Dendritic cell treated with granulocyte-macrophage colony-stimulating factor and Interleukin-4, amounts not matched to agents 40 ng/mL and 50 ng/mL, for 4 days (primary cell): ENCODE measurements around the gene BBS10.

Experiments used
- H3K27ac Mint-ChIP-seq: one replicate; pipeline ENCODE4 v1.8.0; 2022; ENCODE audit warnings: mild to moderate bottlenecking, mixed read lengths
- H3K27me3 Mint-ChIP-seq: one replicate; pipeline ENCODE4 v1.8.0; 2022; ENCODE audit warnings: mild to moderate bottlenecking, mixed read lengths
- H3K36me3 Mint-ChIP-seq: one replicate; pipeline ENCODE4 v1.8.0; 2022; ENCODE audit warnings: low read depth, mixed read lengths
- H3K4me1 Mint-ChIP-seq: one replicate; pipeline ENCODE4 v1.8.0; 2022; ENCODE audit warnings: low read depth, mixed read lengths
- H3K4me3 Mint-ChIP-seq: one replicate; pipeline ENCODE4 v1.8.0; 2022; ENCODE audit warnings: mild to moderate bottlenecking, moderate library complexity, mixed read lengths
- H3K9me3 Mint-ChIP-seq: one replicate; pipeline ENCODE4 v1.8.0; 2022; ENCODE audit warnings: mixed read lengths
- intact Hi-C: fragments of 100-400 bp; cut with micrococcal nuclease; formaldehyde crosslinking; loops from one replicate; pipeline ENCODE4 v1.15.0; 2022

BBS10 gene

GRCh38 chr12:76316468-76316867 lies 31.7 kb downstream of the BBS10 start:
- H3K4me1 Mint-ChIP-seq, result no peaks in the 10 kb centered on the region
- H3K27me3 Mint-ChIP-seq, result peaks cover 3% of the 10 kb centered on the region
- no peak overlapping the region for H3K27ac Mint-ChIP-seq
- no peak overlapping the region for H3K4me3 Mint-ChIP-seq
- intact Hi-C loops, result no loop called here
- H3K9me3 Mint-ChIP-seq, result no peaks in the 10 kb centered on the region
- H3K36me3 Mint-ChIP-seq, result no peaks in the 10 kb centered on the region

DNA sequence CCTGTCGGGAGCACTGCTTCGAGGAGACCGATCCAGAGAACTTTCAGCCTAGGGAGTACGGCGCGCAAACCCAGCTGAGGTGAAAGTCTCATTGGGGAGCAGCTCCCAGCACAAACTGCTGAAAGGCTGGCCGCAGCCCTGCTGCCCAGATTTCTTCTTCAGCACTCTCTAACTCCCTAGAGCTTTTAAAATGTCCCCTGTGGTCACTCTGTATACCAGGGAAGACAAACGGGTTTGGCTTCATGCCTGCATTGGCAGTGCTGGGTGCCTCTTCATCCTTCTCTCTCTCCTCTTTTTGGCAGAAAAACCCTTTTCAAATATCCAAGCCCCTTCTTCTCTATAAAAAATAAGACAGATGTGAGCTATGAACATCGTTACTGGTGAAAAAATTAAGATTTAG lies 34.9 kb downstream of the BBS10 start:
- no peak overlapping the region for H3K27ac Mint-ChIP-seq

DNA sequence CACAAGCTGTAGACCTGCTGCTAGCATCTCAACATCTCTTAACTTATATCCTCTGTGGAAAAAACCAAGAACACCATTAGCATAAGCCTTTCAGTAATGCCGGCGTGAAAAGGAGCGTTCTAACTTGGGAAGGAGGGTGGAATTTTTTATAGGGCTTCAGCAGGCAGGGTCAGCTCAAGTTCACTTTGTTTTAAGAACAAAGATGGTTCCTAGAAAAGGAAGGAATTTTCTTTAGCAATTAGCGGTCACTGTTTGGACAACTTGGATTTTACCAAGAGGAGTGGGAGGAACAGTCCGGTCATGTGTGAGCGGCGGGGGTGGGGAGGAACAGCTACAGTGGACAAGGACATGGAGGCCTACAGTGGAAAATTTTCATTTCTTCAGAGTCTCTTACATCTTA lies 35.9 kb downstream of the BBS10 start:
- H3K27ac Mint-ChIP-seq, result no peak overlapping the region
- intact Hi-C loops, result no loop called here
- H3K4me3 Mint-ChIP-seq, result no peak overlapping the region
- H3K27me3 Mint-ChIP-seq, result peaks cover 7% of the 10 kb centered on the region
- H3K36me3 Mint-ChIP-seq, result no peaks in the 10 kb centered on the region
- no peaks in the 10 kb centered on the region for H3K9me3 Mint-ChIP-seq
- no peaks in the 10 kb centered on the region for H3K4me1 Mint-ChIP-seq

More for the DNA sequence above, 34.9 kb downstream of the BBS10 start:
- Mint-ChIP-seq H3K36me3 (no peaks in the 10 kb centered on the region), H3K4me1 (no peaks in the 10 kb centered on the region), H3K27me3 (peaks cover 7% of the 10 kb centered on the region), H3K4me3 (no peak overlapping the region), H3K9me3 (no peaks in the 10 kb centered on the region)
- intact Hi-C loops, result no loop called here

- intact Hi-C loops, result no loop called here
- no peaks in the 10 kb centered on the region for H3K9me3 Mint-ChIP-seq
- H3K36me3 Mint-ChIP-seq, result no peaks in the 10 kb centered on the region
- H3K27ac Mint-ChIP-seq, result no peak overlapping the region
- peaks cover 7% of the 10 kb centered on the region for H3K27me3 Mint-ChIP-seq
- H3K4me1 Mint-ChIP-seq, result no peaks in the 10 kb centered on the region
- no peak overlapping the region for H3K4me3 Mint-ChIP-seq
Observed at GRCh38 chr12:76311796-76312195, 36.4 kb downstream of the BBS10 start.

- Mint-ChIP-seq H3K4me1 (no peaks in the 10 kb centered on the region), H3K27ac (no peak overlapping the region), H3K9me3 (no peaks in the 10 kb centered on the region), H3K27me3 (peaks cover 7% of the 10 kb centered on the region), H3K4me3 (no peak overlapping the region), H3K36me3 (no peaks in the 10 kb centered on the region)
- intact Hi-C loops, result no loop called here
Observed at GRCh38 chr12:76310110-76310509, 38.1 kb downstream of the BBS10 start.

GRCh38 chr12:76308866-76309265 lies 39.3 kb downstream of the BBS10 start:
- H3K9me3 Mint-ChIP-seq, result no peaks in the 10 kb centered on the region
- no peaks in the 10 kb centered on the region for H3K36me3 Mint-ChIP-seq
- H3K4me1 Mint-ChIP-seq, result no peaks in the 10 kb centered on the region
- intact Hi-C loops, result no loop called here
- no peak overlapping the region for H3K4me3 Mint-ChIP-seq
- no peak overlapping the region for H3K27ac Mint-ChIP-seq
- peaks cover 4% of the 10 kb centered on the region for H3K27me3 Mint-ChIP-seq

DNA sequence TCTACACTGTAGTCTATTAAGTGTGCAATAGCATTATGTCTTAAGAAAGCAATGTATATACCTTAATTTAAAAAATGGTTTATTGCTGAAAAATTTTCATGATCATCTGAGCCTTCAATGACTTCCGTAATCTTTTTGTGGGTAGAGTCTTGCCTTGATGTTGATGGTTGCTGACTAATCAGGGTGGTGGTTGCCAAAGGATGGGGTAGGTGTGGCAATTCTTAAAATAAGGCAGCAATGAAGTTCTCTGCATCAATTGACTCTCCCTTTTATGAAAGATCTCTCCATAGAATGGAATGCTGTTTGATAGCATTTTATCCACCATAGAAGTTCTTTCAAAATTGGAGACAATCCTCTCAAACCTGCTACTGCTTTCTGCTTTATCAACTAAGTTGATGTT lies 41.1 kb downstream of the BBS10 start:
- H3K4me3 Mint-ChIP-seq, result no peak overlapping the region
- H3K4me1 Mint-ChIP-seq, result no peaks in the 10 kb centered on the region
- H3K9me3 Mint-ChIP-seq, result no peaks in the 10 kb centered on the region
- H3K36me3 Mint-ChIP-seq, result no peaks in the 10 kb centered on the region
- H3K27ac Mint-ChIP-seq, result no peak overlapping the region
- H3K27me3 Mint-ChIP-seq, result peaks cover 4% of the 10 kb centered on the region
- intact Hi-C loops, result no loop called here

GRCh38 chr12:76303989-76304460 lies 44.2 kb downstream of the BBS10 start:
- H3K4me3 Mint-ChIP-seq, result no peak overlapping the region
- intact Hi-C loops, result no loop called here
- no peaks in the 10 kb centered on the region for H3K9me3 Mint-ChIP-seq
- H3K4me1 Mint-ChIP-seq, result no peaks in the 10 kb centered on the region
- no peak overlapping the region for H3K27ac Mint-ChIP-seq
- H3K27me3 Mint-ChIP-seq, result no peaks in the 10 kb centered on the region
- H3K36me3 Mint-ChIP-seq, result no peaks in the 10 kb centered on the region

- H3K9me3 Mint-ChIP-seq, result no peaks in the 10 kb centered on the region
- H3K4me3 Mint-ChIP-seq, result no peak overlapping the region
- H3K4me1 Mint-ChIP-seq, result no peaks in the 10 kb centered on the region
- intact Hi-C loops, result no loop called here
- no peaks in the 10 kb centered on the region for H3K27me3 Mint-ChIP-seq
- no peak overlapping the region for H3K27ac Mint-ChIP-seq
- no peaks in the 10 kb centered on the region for H3K36me3 Mint-ChIP-seq
Observed at GRCh38 chr12:76303365-76303764, 44.9 kb downstream of the BBS10 start.

DNA sequence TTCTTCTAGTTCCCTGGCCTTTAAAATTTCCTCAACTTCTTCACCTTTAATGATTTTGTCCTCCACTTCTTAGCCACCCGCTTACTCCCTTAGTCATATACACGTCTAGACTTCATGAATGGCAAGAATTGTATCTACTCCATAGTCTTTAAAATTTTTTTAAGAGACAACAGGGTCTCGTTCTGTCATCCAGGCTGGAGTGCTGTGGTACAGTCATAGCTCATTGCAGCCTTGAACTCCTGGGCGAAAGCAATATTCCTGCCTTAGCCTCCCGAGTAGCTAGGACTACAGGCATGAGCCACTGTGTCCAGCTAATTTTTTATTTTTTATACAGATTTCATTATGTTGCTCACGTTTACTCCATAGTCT lies 47.9 kb downstream of the BBS10 start:
- H3K27ac Mint-ChIP-seq, result no peak overlapping the region
- intact Hi-C loops, result no loop called here
- H3K36me3 Mint-ChIP-seq, result no peaks in the 10 kb centered on the region
- H3K27me3 Mint-ChIP-seq, result no peaks in the 10 kb centered on the region
- no peak overlapping the region for H3K4me3 Mint-ChIP-seq
- H3K4me1 Mint-ChIP-seq, result no peaks in the 10 kb centered on the region
- H3K9me3 Mint-ChIP-seq, result no peaks in the 10 kb centered on the region

- no peak overlapping the region for H3K4me3 Mint-ChIP-seq
Observed at GRCh38 chr12:76299536-76300296, 48.5 kb downstream of the BBS10 start.

More at GRCh38 chr12:76299536-76300296, 48.5 kb downstream of the BBS10 start:
- Mint-ChIP-seq H3K27me3 (no peaks in the 10 kb centered on the region), H3K9me3 (no peaks in the 10 kb centered on the region), H3K27ac (no peak overlapping the region), H3K4me1 (no peaks in the 10 kb centered on the region), H3K36me3 (no peaks in the 10 kb centered on the region)
- intact Hi-C loops, result no loop called here
